MM.1S (cell line): Measurements from ENCODE around the gene SLC38A11.

Experiments
- EZH2 ChIP-seq: fragments of 300-600 bp; sonication (generic); optimal IDR thresholded peaks from 2 replicates; pipeline ENCODE3; 2017; ENCODE audit warnings: low read depth, mild to moderate bottlenecking, antibody characterized with exemption, low read length, mixed read lengths
- TF ChIP-seq, protein P1 (sequence below): fragments of 300-600 bp; sonication (generic); IDR thresholded peaks from 2 replicates; pipeline ENCODE4 v1.5.1; 2016; ENCODE audit warnings: antibody characterized with exemption, low read length, mixed read lengths

DNA sequence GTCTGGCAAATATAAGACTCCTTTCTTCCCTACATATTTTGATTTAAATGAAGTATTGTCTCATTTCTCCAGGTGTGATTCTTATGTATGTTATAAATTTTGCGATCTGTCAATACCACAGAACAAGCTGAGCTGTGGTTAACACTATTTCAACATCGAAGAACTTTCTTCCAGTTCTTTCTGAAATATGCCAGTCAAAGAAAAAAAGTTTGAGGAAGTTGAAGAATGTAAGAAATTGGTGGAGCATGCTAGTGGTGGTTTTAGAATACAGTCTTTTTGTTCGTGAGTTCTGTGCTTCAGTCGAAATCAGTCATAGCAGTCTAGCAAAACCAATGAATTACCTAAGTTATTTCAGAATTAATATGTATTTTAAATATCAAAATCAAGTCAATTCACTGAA lies 105.1 kb downstream of the SLC38A11 start:
- TF ChIP-seq, protein P1, sequence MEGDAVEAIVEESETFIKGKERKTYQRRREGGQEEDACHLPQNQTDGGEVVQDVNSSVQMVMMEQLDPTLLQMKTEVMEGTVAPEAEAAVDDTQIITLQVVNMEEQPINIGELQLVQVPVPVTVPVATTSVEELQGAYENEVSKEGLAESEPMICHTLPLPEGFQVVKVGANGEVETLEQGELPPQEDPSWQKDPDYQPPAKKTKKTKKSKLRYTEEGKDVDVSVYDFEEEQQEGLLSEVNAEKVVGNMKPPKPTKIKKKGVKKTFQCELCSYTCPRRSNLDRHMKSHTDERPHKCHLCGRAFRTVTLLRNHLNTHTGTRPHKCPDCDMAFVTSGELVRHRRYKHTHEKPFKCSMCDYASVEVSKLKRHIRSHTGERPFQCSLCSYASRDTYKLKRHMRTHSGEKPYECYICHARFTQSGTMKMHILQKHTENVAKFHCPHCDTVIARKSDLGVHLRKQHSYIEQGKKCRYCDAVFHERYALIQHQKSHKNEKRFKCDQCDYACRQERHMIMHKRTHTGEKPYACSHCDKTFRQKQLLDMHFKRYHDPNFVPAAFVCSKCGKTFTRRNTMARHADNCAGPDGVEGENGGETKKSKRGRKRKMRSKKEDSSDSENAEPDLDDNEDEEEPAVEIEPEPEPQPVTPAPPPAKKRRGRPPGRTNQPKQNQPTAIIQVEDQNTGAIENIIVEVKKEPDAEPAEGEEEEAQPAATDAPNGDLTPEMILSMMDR: no peak
- TF ChIP-seq EZH2: no peak
